RWPE2 (cell line): ENCODE results near the gene ADGRB3.

Experiments
- ATAC-seq: fragments of 200-7000 bp; cut with Tn5 transposase; 3 replicates; pipeline ENCODE4 v1.9.1; 2021; ENCODE audit warnings: low read depth
- DNase-seq: peaks from one replicate; pipeline ENCODE4 v3.0.0-alpha.2; 2020; ENCODE audit warnings: low spot score
- H3K27ac ChIP-seq: fragments of 450-650 bp; 2 replicates; pipeline ENCODE4 v1.5.1; 2017; ENCODE audit warnings: mild to moderate bottlenecking; ENCODE audit not compliant: poor library complexity, severe bottlenecking
- H3K27me3 ChIP-seq: fragments of 250-450 bp; sonication (Bioruptor Pico); 2 replicates; pipeline ENCODE4 v1.5.1; 2021; ENCODE audit warnings: mild to moderate bottlenecking, moderate library complexity; ENCODE audit not compliant: insufficient read depth, poor library complexity, severe bottlenecking
- H3K36me3 ChIP-seq: fragments of 250-450 bp; sonication (Bioruptor Pico); 2 replicates; pipeline ENCODE4 v1.5.1; 2020; ENCODE audit warnings: low read depth, mild to moderate bottlenecking, moderate library complexity
- H3K4me1 ChIP-seq: fragments of 250-450 bp; sonication (Bioruptor Pico); 2 replicates; pipeline ENCODE4 v1.5.1; 2021; ENCODE audit warnings: mild to moderate bottlenecking, moderate library complexity; ENCODE audit not compliant: insufficient read depth, poor library complexity, severe bottlenecking
- H3K4me3 ChIP-seq: fragments of 250-450 bp; sonication (Bioruptor Pico); 2 replicates; pipeline ENCODE4 v1.5.1; 2021; ENCODE audit warnings: mild to moderate bottlenecking, moderate library complexity; ENCODE audit not compliant: severe bottlenecking
- H3K9me3 ChIP-seq: fragments of 250-450 bp; sonication (Bioruptor Pico); 2 replicates; pipeline ENCODE4 v1.5.1; 2021; ENCODE audit warnings: mild to moderate bottlenecking, moderate library complexity; ENCODE audit not compliant: severe bottlenecking
- TF ChIP-seq, protein P1 (sequence below): fragments of 450-650 bp; IDR thresholded peaks from one replicate; pipeline ENCODE4 v1.5.1; 2017; ENCODE audit warnings: mild to moderate bottlenecking, moderate library complexity; ENCODE audit not compliant: poor library complexity, severe bottlenecking

Gene ADGRB3

DNA sequence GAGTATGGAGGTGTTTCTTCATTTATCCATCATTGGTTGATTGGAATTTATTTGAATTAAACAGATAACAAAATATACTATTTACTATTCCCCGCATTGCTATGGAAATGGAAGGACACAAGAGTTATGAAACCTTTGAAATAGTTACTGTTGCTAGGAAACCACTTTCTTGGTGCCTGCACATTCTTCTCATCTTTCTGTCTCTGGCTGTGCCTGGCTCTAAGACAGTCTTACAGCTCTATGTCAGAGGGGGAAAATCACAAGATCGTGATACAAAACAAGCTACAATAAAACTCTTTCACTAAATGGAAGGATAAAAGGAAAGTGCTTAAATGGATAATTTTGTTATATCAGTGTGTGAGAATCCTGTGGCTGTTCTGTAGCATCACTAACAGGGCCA lies 708.8 kb downstream of the ADGRB3 start:
- Histone ChIP-seq H3K4me1 (no peaks in the 10 kb centered on the region), H3K27me3 (no peaks in the 10 kb centered on the region), H3K4me3 (no peak overlapping the region), H3K36me3 (no peaks in the 10 kb centered on the region), H3K27ac (no peak overlapping the region), H3K9me3 (no peaks in the 10 kb centered on the region)
- TF ChIP-seq, protein P1, sequence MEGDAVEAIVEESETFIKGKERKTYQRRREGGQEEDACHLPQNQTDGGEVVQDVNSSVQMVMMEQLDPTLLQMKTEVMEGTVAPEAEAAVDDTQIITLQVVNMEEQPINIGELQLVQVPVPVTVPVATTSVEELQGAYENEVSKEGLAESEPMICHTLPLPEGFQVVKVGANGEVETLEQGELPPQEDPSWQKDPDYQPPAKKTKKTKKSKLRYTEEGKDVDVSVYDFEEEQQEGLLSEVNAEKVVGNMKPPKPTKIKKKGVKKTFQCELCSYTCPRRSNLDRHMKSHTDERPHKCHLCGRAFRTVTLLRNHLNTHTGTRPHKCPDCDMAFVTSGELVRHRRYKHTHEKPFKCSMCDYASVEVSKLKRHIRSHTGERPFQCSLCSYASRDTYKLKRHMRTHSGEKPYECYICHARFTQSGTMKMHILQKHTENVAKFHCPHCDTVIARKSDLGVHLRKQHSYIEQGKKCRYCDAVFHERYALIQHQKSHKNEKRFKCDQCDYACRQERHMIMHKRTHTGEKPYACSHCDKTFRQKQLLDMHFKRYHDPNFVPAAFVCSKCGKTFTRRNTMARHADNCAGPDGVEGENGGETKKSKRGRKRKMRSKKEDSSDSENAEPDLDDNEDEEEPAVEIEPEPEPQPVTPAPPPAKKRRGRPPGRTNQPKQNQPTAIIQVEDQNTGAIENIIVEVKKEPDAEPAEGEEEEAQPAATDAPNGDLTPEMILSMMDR = no peak
- ATAC-seq (no peak), DNase-seq (no peak)

DNA sequence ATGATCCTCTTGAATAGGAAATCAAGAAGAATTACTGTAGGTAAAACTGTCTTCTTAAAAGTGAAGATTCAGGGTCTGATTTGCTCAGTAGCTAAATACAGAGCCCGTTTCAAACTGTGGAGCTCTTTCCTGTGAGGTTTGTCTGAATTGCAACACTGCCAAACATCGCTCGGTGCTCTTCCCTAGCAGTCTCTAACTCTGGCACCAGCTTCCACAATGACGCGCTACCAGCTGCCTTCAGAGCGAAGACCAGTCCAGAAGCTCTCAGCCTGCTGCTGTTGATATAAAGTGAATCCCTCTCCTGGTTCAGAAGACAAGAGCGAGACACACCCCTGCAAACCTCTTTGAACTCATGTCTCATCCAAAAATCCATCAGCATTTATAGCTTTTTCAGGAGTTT lies 714.7 kb downstream of the ADGRB3 start:
- ATAC-seq (no peak), DNase-seq (no peak)
- no peaks in the 10 kb centered on the region for H3K27me3 ChIP-seq
- H3K4me1 ChIP-seq = no peaks in the 10 kb centered on the region
- H3K36me3 ChIP-seq = no peaks in the 10 kb centered on the region
- no peak overlapping the region for H3K27ac ChIP-seq
- H3K4me3 ChIP-seq = no peak overlapping the region
- TF ChIP-seq, protein P1 = no peak
- no peaks in the 10 kb centered on the region for H3K9me3 ChIP-seq

DNA sequence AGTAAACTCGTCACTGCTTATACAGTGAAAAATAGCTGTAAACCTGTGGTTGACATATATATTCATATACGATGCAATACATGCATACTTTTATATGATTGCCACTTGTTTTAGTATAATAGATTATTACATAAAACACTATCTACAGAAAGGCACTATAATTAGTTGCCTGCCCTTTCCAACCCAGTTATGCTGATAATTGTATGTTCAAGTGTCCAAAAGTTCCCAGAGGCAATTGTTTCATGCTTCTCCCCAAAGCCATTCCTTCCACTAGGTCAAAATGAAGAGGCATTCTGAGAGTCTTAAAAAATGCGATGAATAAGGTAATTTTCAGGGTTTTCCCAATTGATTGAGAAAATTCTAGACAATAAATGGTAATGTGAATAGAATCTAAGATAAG lies 727.1 kb downstream of the ADGRB3 start:
- Histone ChIP-seq H3K27me3 (peaks cover 9% of the 10 kb centered on the region), H3K4me3 (no peak overlapping the region), H3K9me3 (no peaks in the 10 kb centered on the region), H3K4me1 (no peaks in the 10 kb centered on the region), H3K36me3 (no peaks in the 10 kb centered on the region), H3K27ac (no peak overlapping the region)
- ATAC-seq (no peak), DNase-seq (no peak)
- TF ChIP-seq, protein P1 = no peak

DNA sequence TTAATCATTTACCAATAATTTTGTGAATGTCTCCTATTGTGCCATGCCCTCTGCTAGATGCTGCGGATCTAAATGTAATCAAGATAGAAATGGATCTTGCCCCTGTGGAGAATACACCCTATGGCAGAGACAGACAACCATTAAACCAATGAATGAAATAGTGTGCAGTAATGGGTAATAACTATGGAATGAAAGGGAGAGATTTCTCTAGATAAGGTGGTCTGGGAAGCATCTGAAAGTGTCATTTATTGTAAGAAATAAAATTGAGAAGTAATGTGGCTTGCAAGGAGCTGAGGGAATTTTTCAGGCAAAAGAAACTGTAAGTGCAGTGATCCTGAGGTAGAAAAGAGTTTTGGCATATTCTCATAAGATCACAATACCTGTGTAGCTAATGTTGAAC lies 731.7 kb downstream of the ADGRB3 start:
- H3K4me1 ChIP-seq = no peaks in the 10 kb centered on the region
- H3K27me3 ChIP-seq = peaks cover 14% of the 10 kb centered on the region
- H3K4me3 ChIP-seq = no peak overlapping the region
- no peak overlapping the region for H3K27ac ChIP-seq
- TF ChIP-seq, protein P1 = no peak
- H3K36me3 ChIP-seq = no peaks in the 10 kb centered on the region
- ATAC-seq (no peak), DNase-seq (no peak)
- no peaks in the 10 kb centered on the region for H3K9me3 ChIP-seq

DNA sequence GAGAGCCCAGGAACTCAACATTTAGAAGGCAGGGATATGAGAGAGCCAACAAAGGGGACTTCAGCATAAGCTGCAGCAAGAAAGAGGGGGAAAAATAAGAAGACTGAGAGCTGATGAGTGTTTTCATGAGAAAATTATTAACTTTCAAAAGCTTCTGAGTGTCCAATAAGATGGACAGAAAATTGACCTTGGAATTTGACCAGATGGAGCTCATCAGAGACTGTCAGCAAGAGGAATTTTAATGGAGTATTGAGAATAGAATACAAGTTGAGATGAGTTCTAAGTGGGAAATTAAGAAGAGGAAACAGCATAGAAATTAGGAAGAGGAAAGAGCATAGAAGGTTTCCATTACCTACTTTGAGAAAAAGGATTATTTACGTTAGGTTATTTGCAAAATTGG lies 733.5 kb downstream of the ADGRB3 start:
- Histone ChIP-seq H3K27me3 (peaks cover 8% of the 10 kb centered on the region), H3K36me3 (no peaks in the 10 kb centered on the region), H3K27ac (no peak overlapping the region), H3K9me3 (no peaks in the 10 kb centered on the region), H3K4me3 (no peak overlapping the region), H3K4me1 (no peaks in the 10 kb centered on the region)
- ATAC-seq = no peak
- no peak for DNase-seq
- TF ChIP-seq, protein P1 = no peak
